Mesenchymal stem cell (in vitro differentiated cells and primary cell): Measurements from ENCODE around the gene FHIT.

Experiments
- DNase-seq: peaks from one replicate; pipeline ENCODE4 v3.0.0-alpha.2; 2013
- H2AFZ ChIP-seq: one replicate; pipeline ENCODE4 v1.6.1; 2013; ENCODE audit warnings: low read depth, mild to moderate bottlenecking, control low read depth, inconsistent platforms, low read length, moderate library complexity
- H2AK5ac ChIP-seq: 2 replicates; pipeline ENCODE4 v1.6.1; 2013; ENCODE audit warnings: low read length, moderate library complexity, mild to moderate bottlenecking, inconsistent platforms; ENCODE audit not compliant: severe bottlenecking
- H2BK120ac ChIP-seq: one replicate; pipeline ENCODE4 v1.6.1; 2013; ENCODE audit warnings: low read depth, mild to moderate bottlenecking, inconsistent platforms, low read length, moderate library complexity
- H2BK12ac ChIP-seq, 2 experiments: one replicate each; pipeline ENCODE4 v1.6.1; 2013; ENCODE audit warnings: inconsistent platforms in 2 of 2, low read length in 2 of 2, mild to moderate bottlenecking in 2 of 2, moderate library complexity in 2 of 2, control low read depth in 1 of 2
- H2BK15ac ChIP-seq: one replicate; pipeline ENCODE4 v1.6.1; 2013; ENCODE audit warnings: mild to moderate bottlenecking, low read depth, inconsistent platforms; ENCODE audit not compliant: poor library complexity, severe bottlenecking
- H2BK5ac ChIP-seq: 2 replicates; pipeline ENCODE4 v1.6.1; 2013; ENCODE audit warnings: low read depth, mild to moderate bottlenecking, low read length, control low read depth, inconsistent platforms; ENCODE audit not compliant: poor library complexity, severe bottlenecking
- H3K14ac ChIP-seq, 2 experiments: one replicate each; pipeline ENCODE4 v1.6.1; 2013; ENCODE audit warnings: inconsistent platforms in 2 of 2, low read length in 2 of 2, control low read depth in 1 of 2, mild to moderate bottlenecking in 1 of 2, moderate library complexity in 1 of 2
- H3K18ac ChIP-seq, 2 experiments: one replicate each; pipeline ENCODE4 v1.6.1; 2013; ENCODE audit warnings: inconsistent platforms in 2 of 2, low read length in 2 of 2, control low read depth in 1 of 2, low read depth in 1 of 2, mild to moderate bottlenecking in 1 of 2
- H3K23ac ChIP-seq, 2 experiments: one replicate each; pipeline ENCODE4 v1.6.1; 2013; ENCODE audit warnings: inconsistent platforms in 2 of 2, low read length in 2 of 2, mild to moderate bottlenecking in 2 of 2, moderate library complexity in 2 of 2, control low read depth in 1 of 2
- H3K27ac ChIP-seq: 2 replicates; pipeline ENCODE4 v1.5.1; 2013; ENCODE audit warnings: mild to moderate bottlenecking, moderate library complexity, low read length, control low read depth, inconsistent platforms; ENCODE audit not compliant: poor library complexity, severe bottlenecking
- H3K27me3 ChIP-seq, 2 experiments: 2 replicates each; pipeline versions ENCODE4 v1.6.1 to v1.7.0; 2013; ENCODE audit warnings: low read length in 2 of 2, mild to moderate bottlenecking in 2 of 2, moderate library complexity in 2 of 2, control low read depth in 1 of 2, inconsistent platforms in 1 of 2; ENCODE audit not compliant: control insufficient read depth in 1 of 2, insufficient read depth in 1 of 2
- H3K36me3 ChIP-seq, 2 experiments: 2 replicates each; pipeline versions ENCODE4 v1.6.1 to v1.7.0; 2013; ENCODE audit warnings: low read length in 2 of 2, control low read depth in 1 of 2, inconsistent platforms in 1 of 2, low read depth in 1 of 2, mild to moderate bottlenecking in 1 of 2; ENCODE audit not compliant: insufficient read depth in 2 of 2, control insufficient read depth in 1 of 2
- H3K4ac ChIP-seq, 2 experiments: one replicate each; pipeline ENCODE4 v1.6.1; 2013; ENCODE audit warnings: inconsistent platforms in 2 of 2, low read length in 2 of 2, mild to moderate bottlenecking in 2 of 2, moderate library complexity in 2 of 2, control low read depth in 1 of 2, low read depth in 1 of 2
- H3K4me1 ChIP-seq: 2 replicates; pipeline ENCODE4 v1.6.1; 2013; ENCODE audit warnings: low read depth, low read length, control low read depth; ENCODE audit not compliant: control insufficient read depth, insufficient read depth
- H3K4me2 ChIP-seq: 2 replicates; pipeline ENCODE4 v1.6.1; 2013; ENCODE audit warnings: low read length, mild to moderate bottlenecking, inconsistent platforms; ENCODE audit not compliant: poor library complexity, severe bottlenecking
- H3K4me3 ChIP-seq, 2 experiments: 2 replicates each; pipeline versions ENCODE4 v1.5.1 to v1.7.0; 2013; ENCODE audit warnings: low read length in 2 of 2, mild to moderate bottlenecking in 2 of 2, control low read depth in 1 of 2, low read depth in 1 of 2; ENCODE audit not compliant: insufficient read depth in 1 of 2
- H3K79me1 ChIP-seq: replicated peaks from 2 replicates; pipeline ENCODE4 v1.6.1; 2013; ENCODE audit warnings: mild to moderate bottlenecking, control low read depth, low read length, inconsistent platforms; ENCODE audit not compliant: poor library complexity, severe bottlenecking
- H3K9ac ChIP-seq: 2 replicates; pipeline ENCODE4 v1.7.0; 2013; ENCODE audit warnings: mild to moderate bottlenecking, low read length, moderate library complexity
- H3K9me3 ChIP-seq: 2 replicates; pipeline ENCODE4 v1.7.0; 2013; ENCODE audit warnings: mild to moderate bottlenecking, low read length; ENCODE audit not compliant: control insufficient read depth
- H4K8ac ChIP-seq: one replicate; pipeline ENCODE4 v1.6.1; 2013; ENCODE audit warnings: inconsistent platforms, mild to moderate bottlenecking, low read length, moderate library complexity
- H4K91ac ChIP-seq: one replicate; pipeline ENCODE4 v1.6.1; 2013; ENCODE audit warnings: mild to moderate bottlenecking, low read length, inconsistent platforms
- WGBS: methylation state at CpG from one replicate; pipeline ENCODE4 v1.1.7; 2013; ENCODE audit warnings: mixed read lengths; 5-methylcytosine and 5-hydroxymethylcytosine counted together

Gene FHIT

DNA sequence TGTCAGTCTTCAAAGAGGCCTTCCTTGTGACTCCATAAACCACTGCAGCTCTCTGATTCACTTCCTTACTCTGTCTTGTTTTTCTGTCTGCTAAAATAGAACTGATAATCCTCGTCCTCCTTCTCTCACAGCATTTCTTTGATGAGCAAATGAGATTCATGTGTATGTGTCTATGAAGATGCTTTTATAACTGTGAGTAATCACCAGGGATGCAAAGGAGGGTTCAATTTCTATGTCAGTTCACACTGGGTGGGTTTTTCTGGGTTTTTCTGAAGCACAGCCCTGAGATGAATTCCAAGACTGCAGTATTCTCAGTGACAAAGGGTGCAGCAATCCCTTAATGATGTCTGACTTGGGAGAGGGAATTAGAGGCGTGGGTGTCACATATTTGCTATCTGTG, 1454.8 kb downstream of the FHIT start:
- WGBS, result no CpG with 5 or more reads among the region's 2 CpGs
- Histone ChIP-seq H3K4ac (no peak overlapping the region), H3K4me1 (no peaks in the 10 kb centered on the region), H3K4me3 (no peak overlapping the region), H3K27ac (no peak overlapping the region), H4K91ac (no peak overlapping the region), H2AFZ (no peak overlapping the region), H2AK5ac (no peak overlapping the region), H3K9me3 (no peaks in the 10 kb centered on the region), H2BK5ac (no peak overlapping the region), H3K4me2 (no peak overlapping the region), H2BK12ac (no peak overlapping the region), H3K23ac (no peak overlapping the region), H3K36me3 (no peaks in the 10 kb centered on the region), H4K8ac (no peak overlapping the region), H3K27me3 (no peaks in the 10 kb centered on the region), H2BK120ac (no peak overlapping the region), H2BK15ac (no peak overlapping the region), H3K18ac (no peak overlapping the region), H3K9ac (no peak overlapping the region), H3K14ac (no peak overlapping the region), H3K79me1 (no peaks in the 10 kb centered on the region)
- no peak for DNase-seq

DNA sequence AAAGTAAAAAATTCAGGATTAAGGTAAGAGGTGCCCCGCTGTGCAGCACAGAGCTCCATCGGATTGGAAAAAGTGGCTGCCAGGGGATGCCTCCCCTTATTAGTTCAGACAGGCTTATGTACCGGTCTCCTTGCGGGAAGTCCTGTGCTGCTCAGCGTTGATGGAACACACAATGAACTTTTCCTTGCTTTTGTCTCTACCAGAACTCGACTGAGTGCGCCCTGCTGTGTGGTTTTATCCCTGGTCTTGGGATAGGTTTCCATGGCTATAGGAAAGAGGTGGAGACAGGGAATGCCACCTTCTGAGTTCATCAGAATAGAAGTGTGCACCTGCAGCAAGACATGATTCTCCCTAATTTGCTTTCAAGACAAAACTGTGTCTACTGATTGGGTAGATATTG, 1455.5 kb downstream of the FHIT start:
- Histone ChIP-seq H4K8ac (no peak overlapping the region), H2BK120ac (no peak overlapping the region), H3K9ac (no peak overlapping the region), H4K91ac (no peak overlapping the region), H3K27me3 (no peaks in the 10 kb centered on the region), H2BK5ac (no peak overlapping the region), H3K4me2 (no peak overlapping the region), H3K9me3 (no peaks in the 10 kb centered on the region), H2AK5ac (no peak overlapping the region), H3K36me3 (no peaks in the 10 kb centered on the region), H3K27ac (no peak overlapping the region), H3K18ac (no peak overlapping the region), H3K23ac (no peak overlapping the region), H2BK15ac (no peak overlapping the region), H3K4me1 (no peaks in the 10 kb centered on the region), H2AFZ (no peak overlapping the region), H3K79me1 (no peaks in the 10 kb centered on the region), H3K4ac (no peak overlapping the region), H3K14ac (no peak overlapping the region), H2BK12ac (no peak overlapping the region), H3K4me3 (no peak overlapping the region)
- 96% methylated on average over 7 of the region's 7 CpGs for WGBS
- DNase-seq, result no peak

GRCh38 chr3:59793976-59794375, 1457.3 kb downstream of the FHIT start:
- Histone ChIP-seq H3K4me1 (no peaks in the 10 kb centered on the region), H3K18ac (no peak overlapping the region), H4K91ac (no peak overlapping the region), H3K27ac (no peak overlapping the region), H2BK12ac (no peak overlapping the region), H3K27me3 (no peaks in the 10 kb centered on the region), H3K9ac (no peak overlapping the region), H3K36me3 (no peaks in the 10 kb centered on the region), H2BK120ac (no peak overlapping the region), H3K4me2 (no peak overlapping the region), H3K4me3 (no peak overlapping the region), H2BK5ac (no peak overlapping the region), H3K79me1 (no peaks in the 10 kb centered on the region), H3K9me3 (no peaks in the 10 kb centered on the region), H3K14ac (no peak overlapping the region), H2BK15ac (no peak overlapping the region), H2AFZ (no peak overlapping the region), H4K8ac (no peak overlapping the region), H2AK5ac (no peak overlapping the region), H3K4ac (no peak overlapping the region), H3K23ac (no peak overlapping the region)
- DNase-seq, result no peak
- 87% methylated on average over 12 of the region's 12 CpGs for WGBS

- DNase-seq, result no peak
- Histone ChIP-seq H3K9me3 (no peaks in the 10 kb centered on the region), H4K91ac (no peak overlapping the region), H4K8ac (no peak overlapping the region), H3K27ac (no peak overlapping the region), H3K79me1 (no peaks in the 10 kb centered on the region), H2BK15ac (no peak overlapping the region), H3K9ac (no peak overlapping the region), H3K14ac (no peak overlapping the region), H2BK5ac (no peak overlapping the region), H3K4me2 (no peak overlapping the region), H3K18ac (no peak overlapping the region), H3K36me3 (no peaks in the 10 kb centered on the region), H2BK120ac (no peak overlapping the region), H3K27me3 (no peaks in the 10 kb centered on the region), H3K4ac (no peak overlapping the region), H3K4me1 (no peaks in the 10 kb centered on the region), H2AFZ (no peak overlapping the region), H2AK5ac (no peak overlapping the region), H2BK12ac (no peak overlapping the region), H3K23ac (no peak overlapping the region), H3K4me3 (no peak overlapping the region)
- WGBS, result 77% methylated on average over 2 of the region's 3 CpGs
Measured at GRCh38 chr3:59791774-59792308, 1459.4 kb downstream of the FHIT start.
